ENCODE measurements around the gene TGM1.
"Not testable (repeated sequence)": the region's sequence is repeated elsewhere in the genome, so short reads cannot be mapped to it uniquely, and the experiment has no call there.

TGM1 gene

GRCh38 chr14:24203249-24203886 is 59.6 kb downstream of the TGM1 start:
- not testable (repeated sequence) for DNase-seq

GRCh38 chr14:24202538-24202937 is 60.4 kb downstream of the TGM1 start:
- DNase-seq: not testable (repeated sequence)
